HS-27A (cell line): ENCODE data around the gene DLGAP3.
"Not testable (repeated sequence)": the region's sequence is repeated elsewhere in the genome, so short reads cannot be mapped to it uniquely, and the experiment has no call there.

Experiments used
- DNase-seq: peaks from one replicate; pipeline ENCODE4 v3.0.0-alpha.2; 2012; ENCODE audit warnings: low read depth, missing footprints

DLGAP3 gene, protein sequence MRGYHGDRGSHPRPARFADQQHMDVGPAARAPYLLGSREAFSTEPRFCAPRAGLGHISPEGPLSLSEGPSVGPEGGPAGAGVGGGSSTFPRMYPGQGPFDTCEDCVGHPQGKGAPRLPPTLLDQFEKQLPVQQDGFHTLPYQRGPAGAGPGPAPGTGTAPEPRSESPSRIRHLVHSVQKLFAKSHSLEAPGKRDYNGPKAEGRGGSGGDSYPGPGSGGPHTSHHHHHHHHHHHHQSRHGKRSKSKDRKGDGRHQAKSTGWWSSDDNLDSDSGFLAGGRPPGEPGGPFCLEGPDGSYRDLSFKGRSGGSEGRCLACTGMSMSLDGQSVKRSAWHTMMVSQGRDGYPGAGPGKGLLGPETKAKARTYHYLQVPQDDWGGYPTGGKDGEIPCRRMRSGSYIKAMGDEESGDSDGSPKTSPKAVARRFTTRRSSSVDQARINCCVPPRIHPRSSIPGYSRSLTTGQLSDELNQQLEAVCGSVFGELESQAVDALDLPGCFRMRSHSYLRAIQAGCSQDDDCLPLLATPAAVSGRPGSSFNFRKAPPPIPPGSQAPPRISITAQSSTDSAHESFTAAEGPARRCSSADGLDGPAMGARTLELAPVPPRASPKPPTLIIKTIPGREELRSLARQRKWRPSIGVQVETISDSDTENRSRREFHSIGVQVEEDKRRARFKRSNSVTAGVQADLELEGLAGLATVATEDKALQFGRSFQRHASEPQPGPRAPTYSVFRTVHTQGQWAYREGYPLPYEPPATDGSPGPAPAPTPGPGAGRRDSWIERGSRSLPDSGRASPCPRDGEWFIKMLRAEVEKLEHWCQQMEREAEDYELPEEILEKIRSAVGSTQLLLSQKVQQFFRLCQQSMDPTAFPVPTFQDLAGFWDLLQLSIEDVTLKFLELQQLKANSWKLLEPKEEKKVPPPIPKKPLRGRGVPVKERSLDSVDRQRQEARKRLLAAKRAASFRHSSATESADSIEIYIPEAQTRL

DNA sequence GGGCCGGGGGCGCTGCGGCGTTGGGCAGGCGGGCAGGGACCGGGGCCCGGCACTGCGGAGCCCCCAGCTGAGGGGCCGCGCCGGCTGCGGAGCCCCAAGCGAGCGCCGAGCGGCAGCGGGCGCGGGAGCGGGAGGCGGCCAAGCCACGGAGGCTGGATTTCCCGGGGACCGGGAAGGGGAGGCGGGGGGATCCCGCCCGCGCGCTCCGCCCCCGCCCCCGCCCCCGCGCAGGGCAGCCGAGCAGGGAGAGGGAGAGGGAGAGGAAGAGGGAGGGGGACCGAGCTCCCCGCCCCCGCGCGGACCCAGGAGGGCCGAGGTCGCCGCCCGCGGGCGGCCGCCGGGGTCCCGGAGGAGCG lies at the start of gene DLGAP3:
Gene DLGAP3, minus strand, starts transcription at position 154 of the 356 bp plus-strand sequence. CDS start 24,267 bp downstream, outside the sequence.
- DNase-seq: no peak

GRCh38 chr1:34978921-34979320 lies 49.5 kb upstream of the DLGAP3 start:
- DNase-seq: no peak

- no peak for DNase-seq
These were observed 48.4 kb upstream of the DLGAP3 start for GRCh38 chr1:34977858-34978257.

DNA sequence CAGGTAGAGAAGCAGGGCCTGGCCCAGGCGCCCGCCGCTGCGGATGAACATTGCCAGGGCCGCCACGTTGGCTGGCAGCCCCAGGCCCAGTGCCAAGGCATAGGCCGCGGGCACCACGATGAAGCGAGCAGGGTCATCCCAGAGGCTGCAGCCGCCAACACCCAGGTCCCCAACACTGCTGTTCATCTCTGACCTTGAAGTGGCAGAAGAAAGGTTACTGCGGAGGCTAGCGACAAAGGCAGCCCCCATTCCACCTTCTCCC lies 47.7 kb upstream of the DLGAP3 start:
- DNase-seq: no peak

GRCh38 chr1:34976384-34977209 lies 47.1 kb upstream of the DLGAP3 start:
- DNase-seq: no peak

DNA sequence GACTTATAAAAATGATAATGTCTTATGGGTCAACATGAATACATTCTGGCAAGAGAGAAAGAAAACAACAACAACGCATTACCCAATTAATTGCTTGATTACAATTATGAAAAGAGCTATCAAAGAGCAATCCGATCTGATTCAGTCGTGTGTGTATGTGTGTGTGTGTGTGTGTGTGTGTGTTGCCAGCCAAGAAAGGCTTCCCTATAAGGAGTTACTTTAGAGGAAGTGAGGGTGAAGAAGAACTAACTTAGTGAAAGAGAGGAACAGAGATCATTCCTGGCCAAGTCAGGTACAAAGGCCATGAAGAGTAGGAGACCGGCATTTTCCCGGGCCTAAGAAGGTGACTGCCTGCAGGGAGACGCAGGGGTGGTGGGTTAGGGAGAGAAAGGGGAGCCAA lies 46.3 kb upstream of the DLGAP3 start:
- no peak for DNase-seq

DNA sequence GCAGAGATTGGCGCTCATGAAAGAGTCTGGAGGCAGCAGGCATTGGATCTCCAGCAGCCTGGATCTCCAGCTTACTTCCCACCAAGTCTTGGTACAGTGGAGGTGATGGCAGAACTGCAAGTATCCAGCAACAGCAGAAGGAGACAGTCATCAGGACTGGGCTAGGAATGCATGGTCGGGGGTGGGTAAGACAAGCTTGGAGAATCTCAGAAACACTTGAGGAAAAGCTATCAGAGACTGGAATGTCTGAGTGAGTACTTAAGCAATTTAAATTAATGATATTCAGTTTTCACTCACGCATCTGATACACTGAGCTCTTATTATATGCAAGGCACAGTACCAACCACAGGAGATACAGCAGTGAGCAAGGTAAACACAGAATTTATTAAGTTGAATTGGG lies 45.9 kb upstream of the DLGAP3 start:
- no peak for DNase-seq

DNA sequence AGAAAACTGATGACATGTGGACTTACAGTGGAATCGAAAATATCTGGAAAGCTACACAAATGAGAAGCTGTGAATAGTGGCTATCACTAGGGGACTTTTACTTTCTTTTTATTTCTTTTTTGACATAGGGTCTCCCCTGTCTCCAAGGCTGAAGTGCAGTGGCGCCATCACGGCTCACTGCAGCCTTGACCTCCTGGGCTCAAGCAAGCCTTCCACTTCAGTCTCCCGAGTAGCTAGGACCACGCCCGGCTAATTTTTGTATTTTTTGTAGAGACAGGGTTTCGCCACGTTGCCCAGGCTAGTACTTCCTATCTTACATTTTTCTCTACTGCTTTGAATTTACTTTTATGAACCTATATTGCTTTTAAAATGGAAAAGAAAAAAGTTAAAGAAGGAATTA lies 45.2 kb upstream of the DLGAP3 start:
- no peak for DNase-seq

- no peak for DNase-seq
These were observed 43.9 kb upstream of the DLGAP3 start for GRCh38 chr1:34973326-34973725.

- DNase-seq: no peak
These were observed 41.4 kb upstream of the DLGAP3 start for GRCh38 chr1:34970829-34971228.

DNA sequence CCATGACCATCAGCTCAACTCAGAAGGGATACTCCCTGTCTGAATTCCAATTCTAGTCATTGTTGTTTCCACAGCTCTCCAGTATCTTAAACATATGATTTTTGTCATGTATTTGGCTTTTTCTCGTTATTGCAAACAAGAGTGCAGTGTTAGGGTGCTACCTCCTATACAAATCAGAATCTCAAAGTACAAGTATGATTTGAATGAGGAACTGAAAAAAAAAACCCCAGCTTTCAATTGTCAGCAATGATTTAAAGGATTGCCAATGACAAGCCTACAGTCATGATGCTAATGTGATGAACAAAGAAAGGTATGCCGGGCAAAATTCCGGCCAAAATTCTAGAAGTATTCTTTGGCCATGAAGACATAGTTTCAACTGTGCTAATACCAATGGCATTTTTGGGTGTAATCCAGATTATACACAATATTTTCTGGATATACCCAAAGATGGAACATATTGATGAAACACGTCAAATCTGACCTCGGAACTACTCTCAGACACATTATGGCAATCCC lies 40.8 kb upstream of the DLGAP3 start:
- peak; percentile 22 for DNase-seq

DNA sequence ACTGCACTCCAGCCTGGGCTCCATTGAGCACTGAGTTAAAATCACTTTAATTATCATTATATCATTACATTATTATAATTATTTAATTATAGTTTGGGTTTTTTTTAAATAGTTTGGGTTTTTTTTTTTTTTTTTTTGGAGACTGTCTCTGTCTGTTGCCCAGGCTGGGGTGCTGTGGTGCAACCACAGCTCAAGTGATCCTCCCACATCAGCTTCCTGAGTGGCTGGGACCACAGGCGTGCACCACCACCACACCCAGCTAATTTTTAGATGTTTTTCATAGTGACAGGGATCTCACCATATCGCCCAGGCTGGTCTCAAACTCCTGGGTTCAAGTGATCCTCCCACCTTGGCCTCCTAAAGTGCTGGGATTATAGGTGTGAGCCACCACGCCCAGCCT lies 38.8 kb upstream of the DLGAP3 start:
- not testable (repeated sequence) for DNase-seq

- DNase-seq: not testable (repeated sequence)
These were observed 38.2 kb upstream of the DLGAP3 start for GRCh38 chr1:34967672-34968071.

DNA sequence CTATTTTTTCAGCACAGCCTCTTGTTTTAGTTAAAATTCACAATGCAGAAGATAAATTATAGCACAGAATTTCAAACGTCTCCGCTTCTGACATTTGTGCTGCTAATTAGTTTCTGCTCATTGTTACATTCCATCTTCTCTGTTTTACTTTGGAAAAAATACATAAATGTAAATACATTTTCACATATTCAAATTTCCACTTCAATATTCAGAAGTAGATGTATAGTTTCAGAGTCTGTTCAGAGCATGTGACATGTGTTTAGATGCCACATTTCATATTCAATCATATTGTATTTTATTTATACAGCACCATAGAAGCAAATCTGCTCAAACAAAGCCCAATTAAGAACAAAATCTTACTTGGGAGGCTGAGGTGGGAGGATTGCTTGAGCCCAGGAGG lies 36.1 kb upstream of the DLGAP3 start:
- no peak for DNase-seq

- DNase-seq: no peak
These were observed 21.0 kb upstream of the DLGAP3 start for GRCh38 chr1:34950428-34950827.

GRCh38 chr1:34948739-34949138 lies 19.3 kb upstream of the DLGAP3 start:
- not testable (repeated sequence) for DNase-seq

- not testable (repeated sequence) for DNase-seq
These were observed 18.3 kb upstream of the DLGAP3 start for GRCh38 chr1:34947641-34948314.

DNA sequence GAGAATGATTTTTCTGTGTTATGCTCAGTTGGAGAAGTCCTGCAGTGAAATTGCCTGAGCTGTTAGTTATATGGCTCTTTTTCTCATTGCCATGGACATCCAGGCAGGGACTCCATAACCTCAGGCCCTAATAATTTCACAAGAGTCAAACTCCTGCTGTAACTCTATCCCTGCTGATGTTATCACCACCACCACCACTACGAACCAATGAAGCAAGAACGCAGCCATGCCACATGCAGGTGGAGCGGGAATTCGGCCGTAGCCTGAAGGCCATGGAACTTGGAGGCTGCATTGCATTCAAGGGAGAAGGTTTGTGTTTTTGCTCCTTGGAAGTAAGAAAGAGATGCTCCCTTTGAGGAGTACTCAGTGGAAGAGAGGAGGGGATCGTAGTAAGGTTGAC lies 16.8 kb upstream of the DLGAP3 start:
- no peak for DNase-seq

DNA sequence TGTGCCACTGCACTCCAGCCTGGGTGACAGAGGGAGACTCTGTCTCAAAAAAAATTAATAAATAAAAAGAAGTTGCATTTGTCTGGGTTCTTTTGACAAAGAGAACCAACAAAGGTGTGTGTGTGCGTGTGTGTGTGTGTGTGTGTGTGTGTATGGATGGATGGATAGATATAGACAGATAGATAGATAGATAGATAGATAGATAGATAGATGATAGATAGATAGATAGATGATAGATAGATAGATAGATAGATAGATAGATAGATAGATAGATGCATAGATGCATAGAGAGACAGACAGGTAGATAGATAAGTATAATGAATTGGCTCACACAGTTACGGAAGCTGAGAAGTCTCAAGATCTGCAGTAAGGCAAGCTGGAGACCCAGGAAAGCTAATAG lies 12.3 kb upstream of the DLGAP3 start:
- DNase-seq: not testable (repeated sequence)

DNA sequence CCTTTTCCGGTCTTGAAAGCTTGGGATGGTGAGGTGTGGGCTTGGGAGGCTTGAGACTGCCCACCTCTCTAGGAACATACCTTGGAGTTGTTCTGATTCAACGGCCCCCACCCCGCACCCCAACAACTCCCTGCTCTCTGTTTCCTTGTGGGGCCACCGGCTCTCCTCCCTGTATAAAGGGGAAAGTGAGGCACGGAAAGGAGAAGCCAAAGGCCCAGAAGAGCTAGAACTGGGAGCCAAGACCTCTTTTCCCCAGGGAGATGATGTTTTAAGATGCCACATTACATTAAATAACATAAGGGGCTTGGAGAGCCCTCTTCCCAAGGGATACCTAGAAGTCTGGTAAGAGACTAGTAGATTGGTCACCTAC lies 1.2 kb upstream of the DLGAP3 start:
- DNase-seq: no peak

DNA sequence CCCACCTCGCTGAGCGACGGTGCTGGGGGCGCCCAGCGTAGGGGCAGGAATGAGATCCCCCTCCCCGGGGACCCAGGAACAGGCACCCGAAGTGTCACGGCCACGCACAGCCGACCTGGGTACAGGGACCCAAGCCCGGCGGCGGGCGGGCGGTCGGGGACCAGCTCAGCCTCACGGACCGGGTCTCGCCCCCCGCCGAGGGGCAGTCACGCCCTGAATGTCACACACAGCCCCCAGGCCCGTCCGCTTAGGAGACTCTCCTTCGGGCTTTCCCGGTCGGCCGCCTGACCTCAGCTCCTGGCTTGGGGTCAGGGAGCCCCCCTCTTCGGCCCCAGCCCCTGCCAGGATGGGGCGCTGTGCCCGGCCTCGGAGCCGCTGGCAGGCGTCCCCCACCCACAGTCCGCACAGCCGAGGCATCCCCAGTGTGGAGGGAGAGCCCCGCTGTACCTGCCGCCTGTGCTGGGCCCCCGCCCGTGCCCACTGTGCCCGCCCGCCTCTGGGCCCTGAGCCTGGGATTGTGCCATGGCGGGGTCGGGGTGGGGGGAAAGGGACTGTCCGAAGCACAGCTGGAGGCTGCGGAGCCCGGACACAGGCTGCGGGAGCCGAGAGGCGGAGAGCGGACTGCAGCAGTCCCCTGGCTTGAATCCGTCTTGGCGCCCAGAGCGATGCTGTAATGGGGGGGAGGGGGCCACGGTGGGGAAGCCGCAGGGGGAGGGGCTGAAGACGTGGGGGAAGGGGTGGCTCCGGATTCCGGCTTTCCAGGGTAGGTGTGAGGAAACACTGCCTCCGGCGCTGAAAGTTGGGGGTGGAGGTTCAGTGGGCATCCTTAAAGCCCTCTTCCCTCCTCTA lies 627 bp upstream of the DLGAP3 start:
- no peak for DNase-seq
